Fibroblast of the conjunctiva (primary cell): ENCODE measurements around the gene ALMS1.
"Not testable (repeated sequence)": the region's sequence is repeated elsewhere in the genome, so short reads cannot be mapped to it uniquely, and the experiment has no call there.

ENCODE experiments used
- DNase-seq: peaks from one replicate; pipeline ENCODE4 v3.0.0-alpha.2; 2010; ENCODE audit warnings: low read depth

ALMS1 gene

GRCh38 chr2:73503992-73504570 is 118.4 kb downstream of the ALMS1 start:
- no peak for DNase-seq

- DNase-seq: not testable (repeated sequence)
These were observed 119.2 kb downstream of the ALMS1 start for GRCh38 chr2:73504850-73505249.

GRCh38 chr2:73510470-73510869 is 124.8 kb downstream of the ALMS1 start:
- not testable (repeated sequence) for DNase-seq

GRCh38 chr2:73516033-73516432 is 130.4 kb downstream of the ALMS1 start:
- DNase-seq: no peak

GRCh38 chr2:73528688-73529087 is 143.1 kb downstream of the ALMS1 start:
- no peak for DNase-seq

- not testable (repeated sequence) for DNase-seq
These were observed 145.1 kb downstream of the ALMS1 start for GRCh38 chr2:73530773-73531172.

- DNase-seq: no peak
These were observed 146.7 kb downstream of the ALMS1 start for GRCh38 chr2:73532381-73532780.

GRCh38 chr2:73536133-73536840 is 150.7 kb downstream of the ALMS1 start:
- DNase-seq: no peak

GRCh38 chr2:73560875-73561274 is 175.2 kb downstream of the ALMS1 start:
- DNase-seq: not testable (repeated sequence)

GRCh38 chr2:73561422-73561821 is 175.8 kb downstream of the ALMS1 start:
- no peak for DNase-seq

- no peak for DNase-seq
These were observed 179.3 kb downstream of the ALMS1 start for GRCh38 chr2:73564986-73565385.

- DNase-seq: no peak
These were observed 180.7 kb downstream of the ALMS1 start for GRCh38 chr2:73566288-73566878.

- no peak for DNase-seq
These were observed 189.6 kb downstream of the ALMS1 start for GRCh38 chr2:73575261-73575660.

GRCh38 chr2:73582364-73582763 is 196.7 kb downstream of the ALMS1 start:
- no peak for DNase-seq

- no peak for DNase-seq
These were observed 202.5 kb downstream of the ALMS1 start for GRCh38 chr2:73588177-73588576.

- no peak for DNase-seq
These were observed 208.0 kb downstream of the ALMS1 start for GRCh38 chr2:73593680-73594079.

GRCh38 chr2:73594251-73594650 is 208.6 kb downstream of the ALMS1 start:
- no peak for DNase-seq

GRCh38 chr2:73601780-73602179 is 216.1 kb downstream of the ALMS1 start:
- DNase-seq: no peak

- DNase-seq: not testable (repeated sequence)
These were observed 217.5 kb downstream of the ALMS1 start for GRCh38 chr2:73603099-73603588.

GRCh38 chr2:73604589-73604988 is 219.0 kb downstream of the ALMS1 start:
- not testable (repeated sequence) for DNase-seq

- no peak for DNase-seq
These were observed 224.5 kb downstream of the ALMS1 start for GRCh38 chr2:73610111-73610510.

GRCh38 chr2:73611193-73611592 is 225.6 kb downstream of the ALMS1 start:
- DNase-seq: no peak

GRCh38 chr2:73611867-73612266 is 226.2 kb downstream of the ALMS1 start:
- no peak for DNase-seq
